B cell (primary cell): ENCODE measurements around the gene EFNA5. TPM values are rescaled to one million over a fixed set of nuclear protein-coding genes. Genes with fewer than 3 reads are reported as not detected.

Experiments
- ATAC-seq: fragments of 200-7000 bp; cut with Tn5 transposase; one replicate; pipeline ENCODE4 v1.10.0; 2021; ENCODE audit warnings: low read depth, mild to moderate bottlenecking, moderate number of reproducible peaks, moderate library complexity
- CTCF ChIA-PET: fragments of 350-600 bp; sonication (Branson Sonifier 250); formaldehyde crosslinking; loops from one replicate; lab custom pipeline; 2021; ENCODE audit warnings: antibody characterized with exemption, inconsistent platforms; lab: Charles Lee
- POLR2A ChIA-PET: fragments of 350-600 bp; sonication (Branson Sonifier 250); formaldehyde crosslinking; loops from one replicate; lab custom pipeline; 2021; ENCODE audit warnings: antibody characterized with exemption; lab: Charles Lee
- DNase-seq: peaks from one replicate; pipeline ENCODE4 v3.0.0; 2013
- H2AFZ ChIP-seq: 2 replicates; pipeline ENCODE4 v1.6.1; 2012; ENCODE audit warnings: mild to moderate bottlenecking, low read depth, low read length; ENCODE audit not compliant: insufficient read depth, poor library complexity, severe bottlenecking
- H3K27ac ChIP-seq, 2 donors: 1 replicate in 1 of 2; 2 replicates in 1 of 2; pipeline ENCODE4 v1.5.1; 2012 to 2013; ENCODE audit warnings: low read length in 2 of 2, mild to moderate bottlenecking in 2 of 2, moderate library complexity in 1 of 2
- H3K27me3 ChIP-seq, 4 experiments: fragments of 200-600 bp in 1 of 4; sonication (generic) in 1 of 4; replicated peaks in 1 of 4; 1 replicate in 2 of 4; 2 replicates in 2 of 4; pipeline versions ENCODE4 v1.6.1 to v1.7.0; 2013 to 2016; ENCODE audit warnings: low read length in 3 of 4, mild to moderate bottlenecking in 2 of 4, mixed read lengths in 1 of 4, moderate library complexity in 1 of 4; ENCODE audit not compliant: insufficient read depth in 4 of 4, control insufficient read depth in 3 of 4; ENCODE audit errors: control extremely low read depth in 1 of 4
- H3K36me3 ChIP-seq, 2 experiments: replicated peaks in 1 of 2; 1 replicate in 1 of 2; 2 replicates in 1 of 2; pipeline versions ENCODE4 v1.6.1 to v1.7.1; 2013; ENCODE audit warnings: low read length in 1 of 2; ENCODE audit not compliant: insufficient read depth in 2 of 2, control insufficient read depth in 1 of 2; ENCODE audit errors: control extremely low read depth in 1 of 2, extremely low read depth in 1 of 2
- H3K4me1 ChIP-seq, 2 donors: fragments of 200-600 bp in 1 of 2; sonication (generic) in 1 of 2; 1 replicate in 1 of 2; 2 replicates in 1 of 2; pipeline versions ENCODE4 v1.5.1 to v1.6.1; 2013 to 2017; ENCODE audit warnings: low read length in 2 of 2; ENCODE audit not compliant: control insufficient read depth in 2 of 2, insufficient read depth in 2 of 2
- H3K4me2 ChIP-seq: replicated peaks from 2 replicates; pipeline ENCODE3; 2012; ENCODE audit warnings: mild to moderate bottlenecking, low read depth, low read length; ENCODE audit not compliant: poor library complexity, severe bottlenecking
- H3K4me3 ChIP-seq, 5 experiments: fragments of 200-600 bp in 1 of 5; sonication (generic) in 1 of 5; 1 replicate in 3 of 5; 2 replicates in 2 of 5; pipeline versions ENCODE4 v1.5.1 to v1.7.0; 2011 to 2016; ENCODE audit warnings: low read length in 4 of 5, mild to moderate bottlenecking in 4 of 5, low read depth in 2 of 5, control low read depth in 1 of 5, moderate library complexity in 1 of 5; ENCODE audit not compliant: insufficient read depth in 1 of 5; ENCODE audit errors: control extremely low read depth in 1 of 5, extremely low read depth in 1 of 5
- H3K79me2 ChIP-seq: fragments of 200-600 bp; sonication (generic); one replicate; pipeline ENCODE4 v1.6.0; 2016; ENCODE audit warnings: low read length; ENCODE audit not compliant: control insufficient read depth, insufficient read depth
- H3K9ac ChIP-seq: fragments of 200-600 bp; sonication (generic); 2 replicates; pipeline ENCODE4 v1.6.1; 2017; ENCODE audit warnings: mild to moderate bottlenecking, low read length, moderate library complexity
- H3K9me3 ChIP-seq, 3 donors: one replicate each; pipeline versions ENCODE4 v1.6.1 to v1.7.1; 2013; ENCODE audit warnings: low read length in 2 of 3; ENCODE audit not compliant: control insufficient read depth in 2 of 3, insufficient read depth in 1 of 3; ENCODE audit errors: control extremely low read depth in 1 of 3
- H4K20me1 ChIP-seq: 2 replicates; pipeline ENCODE4 v1.6.0; 2012; ENCODE audit warnings: mild to moderate bottlenecking, low read length; ENCODE audit not compliant: insufficient read depth, control insufficient read depth, poor library complexity, severe bottlenecking
- H3K27ac Mint-ChIP-seq: one replicate; pipeline ENCODE4 v1.8.0; 2021; ENCODE audit warnings: mixed read lengths
- H3K27me3 Mint-ChIP-seq: one replicate; pipeline ENCODE4 v1.8.0; 2021; ENCODE audit warnings: mixed read lengths
- H3K4me1 Mint-ChIP-seq: one replicate; pipeline ENCODE4 v1.8.0; 2021; ENCODE audit warnings: mixed read lengths
- H3K4me3 Mint-ChIP-seq: one replicate; pipeline ENCODE4 v1.8.0; 2021; ENCODE audit warnings: mixed read lengths
- H3K9me3 Mint-ChIP-seq: one replicate; pipeline ENCODE4 v1.8.0; 2022; ENCODE audit warnings: mixed read lengths; ENCODE audit not compliant: insufficient read depth
- CTCF ChIP-seq: fragments of 200-600 bp; IDR thresholded peaks from one replicate; pipeline ENCODE4 v1.8.0; 2022; ENCODE audit warnings: antibody characterized with exemption, mild to moderate bottlenecking
- EZH2 ChIP-seq: IDR thresholded peaks from 2 replicates; pipeline ENCODE4 v1.6.1; 2012; ENCODE audit warnings: borderline replicate concordance, low read depth, mild to moderate bottlenecking, moderate library complexity, low read length; ENCODE audit not compliant: insufficient read depth, poor library complexity, severe bottlenecking
- WGBS: methylation state at CpG from one replicate; pipeline ENCODE4 v1.1.5; 2013; ENCODE audit warnings: missing lambda C conversion rate; ENCODE audit not compliant: insufficient coverage; 5-methylcytosine and 5-hydroxymethylcytosine counted together
- intact Hi-C: fragments of 100-400 bp; cut with micrococcal nuclease; formaldehyde crosslinking; loops from one replicate; pipeline ENCODE4 v1.10.0; 2022
- polyA plus RNA-seq: library from polyadenylated mRNA; depleted of rRNA; stranded (reverse); fragments of >200 nt; gene quantifications from 2 replicates; pipeline ENCODE4 v1.2.3, GENCODE V29; 2012
- total RNA-seq, 2 donors: library from RNA; stranded (reverse); fragments of 120-200 nt in 1 of 2; gene quantifications; 1 replicate in 1 of 2; 2 replicates in 1 of 2; pipeline versions ENCODE4 v1.2.3 to v1.2.4, GENCODE V29; 2013 to 2022

Gene EFNA5
- total and polyA plus RNA-seq, 2 donors (not counting 1 experiment from before 2014, with no cell fraction given) = not detected

DNA sequence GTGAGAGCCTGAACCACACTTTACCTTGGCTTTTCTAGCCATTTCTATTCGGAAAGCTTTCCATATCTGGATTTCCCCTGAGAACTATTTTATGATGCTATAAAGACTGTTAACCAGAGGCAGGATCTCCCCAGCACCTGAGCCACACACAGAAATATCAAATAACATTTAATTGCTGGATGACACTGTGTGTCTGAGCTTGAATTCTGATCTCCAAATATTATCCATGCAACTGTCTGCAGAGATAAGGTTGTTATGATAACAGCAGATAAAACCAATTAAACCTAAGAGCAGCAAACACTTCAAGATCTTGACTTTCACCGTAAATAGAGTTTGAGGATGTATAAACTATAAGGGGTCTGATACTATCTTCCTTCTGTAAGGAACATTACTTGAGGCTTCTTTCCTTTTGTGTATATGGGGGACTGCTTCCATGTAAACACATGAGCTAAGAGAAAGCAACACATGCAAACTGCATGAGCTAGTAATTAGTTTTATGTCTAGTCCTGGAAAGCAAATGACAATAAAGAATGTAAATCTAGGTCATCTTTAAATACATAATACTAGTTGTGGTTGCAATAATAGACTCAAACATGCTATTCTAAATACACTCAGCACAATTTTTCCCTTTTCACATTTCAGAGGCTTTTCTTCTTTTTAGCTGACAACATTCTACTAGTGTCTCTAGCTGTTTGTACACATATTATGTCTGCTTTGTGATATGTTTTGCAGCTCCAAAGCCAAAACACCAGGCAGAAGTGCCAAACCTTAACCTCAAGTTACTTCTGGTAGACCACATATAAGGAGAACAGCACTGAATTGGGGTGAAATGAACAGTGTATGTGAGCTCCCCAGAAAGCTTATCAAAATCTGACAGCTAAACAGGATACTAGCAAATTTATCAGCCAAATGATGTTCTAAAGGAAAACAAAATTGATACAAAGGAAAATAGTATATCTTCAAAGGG, 136.5 kb downstream of the EFNA5 start:
- Histone ChIP-seq H3K4me3 (no peak overlapping the region), H3K9ac (no peak overlapping the region), H3K79me2 (no peaks in the 10 kb centered on the region), H3K27me3 (no peaks in the 10 kb centered on the region), H2AFZ (no peak overlapping the region), H3K4me2 (no peak overlapping the region), H3K36me3 (no peaks in the 10 kb centered on the region), H3K9me3 (no peaks in the 10 kb centered on the region), H3K27ac (no peak overlapping the region), H3K4me1 (no peaks in the 10 kb centered on the region), H4K20me1 (no peaks in the 10 kb centered on the region)
- no peak for DNase-seq
- Mint-ChIP-seq H3K27me3 (no peaks in the 10 kb centered on the region), H3K27ac (no peak overlapping the region), H3K4me3 (no peak overlapping the region), H3K4me1 (no peaks in the 10 kb centered on the region), H3K9me3 (no peaks in the 10 kb centered on the region)
- intact Hi-C loops = no loop called here
- no peak for ATAC-seq
- TF ChIP-seq CTCF = no peak
- no peak for TF ChIP-seq EZH2
- POLR2A ChIA-PET = no interaction called here
- CTCF ChIA-PET = interaction anchor here (1.3 kb wide), 1 partner anchor 11 kb away, joined by 6 read pairs; no protein-coding TSS in a partner anchor
- WGBS = no CpG with 5 or more reads among the region's 2 CpGs

GRCh38 chr5:107532916-107533315, 137.8 kb downstream of the EFNA5 start:
- Mint-ChIP-seq H3K27me3 (no peaks in the 10 kb centered on the region), H3K4me1 (no peaks in the 10 kb centered on the region), H3K27ac (no peak overlapping the region), H3K4me3 (no peak overlapping the region), H3K9me3 (no peaks in the 10 kb centered on the region)
- ChIA-PET POLR2A (no interaction called here), CTCF (no interaction called here)
- Histone ChIP-seq H3K27me3 (no peaks in the 10 kb centered on the region), H3K4me3 (no peak overlapping the region), H4K20me1 (no peaks in the 10 kb centered on the region), H2AFZ (no peak overlapping the region), H3K36me3 (no peaks in the 10 kb centered on the region), H3K9me3 (no peaks in the 10 kb centered on the region), H3K9ac (no peak overlapping the region), H3K79me2 (no peaks in the 10 kb centered on the region), H3K4me1 (no peaks in the 10 kb centered on the region), H3K4me2 (no peak overlapping the region), H3K27ac (no peak overlapping the region)
- TF ChIP-seq EZH2 (no peak), CTCF (no peak)
- ATAC-seq = no peak
- 90% methylated on average over 2 of the region's 7 CpGs for WGBS
- no peak for DNase-seq
- intact Hi-C loops = no loop called here
